ES-I3 (cell line): Measurements from ENCODE around the gene PHTF1.

ENCODE experiments used
- H3K36me3 ChIP-seq: 2 replicates; pipeline ENCODE4 v1.6.1; 2013; ENCODE audit warnings: mild to moderate bottlenecking, low read length, control low read depth, moderate library complexity; ENCODE audit not compliant: insufficient read depth
- H3K4me1 ChIP-seq: 2 replicates; pipeline ENCODE4 v1.6.1; 2013; ENCODE audit warnings: mild to moderate bottlenecking, control low read depth, low read length; ENCODE audit not compliant: insufficient read depth
- H3K9ac ChIP-seq: 2 replicates; pipeline ENCODE4 v1.6.1; 2013; ENCODE audit warnings: low read depth, mild to moderate bottlenecking, low read length, moderate library complexity
- H3K9me3 ChIP-seq: 2 replicates; pipeline ENCODE4 v1.6.1; 2013; ENCODE audit warnings: mild to moderate bottlenecking, low read length, moderate library complexity; ENCODE audit not compliant: control insufficient read depth, insufficient read depth

Gene PHTF1

GRCh38 chr1:113786069-113786468 lies 26.8 kb upstream of the PHTF1 start:
- Histone ChIP-seq H3K4me1 (peaks cover 10% of the 10 kb centered on the region), H3K36me3 (no peaks in the 10 kb centered on the region), H3K9me3 (no peaks in the 10 kb centered on the region), H3K9ac (no peak overlapping the region)

GRCh38 chr1:113784104-113784779 lies 25.0 kb upstream of the PHTF1 start:
- H3K4me1 ChIP-seq, result peaks cover 15% of the 10 kb centered on the region
- H3K9me3 ChIP-seq, result no peaks in the 10 kb centered on the region
- H3K36me3 ChIP-seq, result no peaks in the 10 kb centered on the region
- H3K9ac ChIP-seq, result no peak overlapping the region

GRCh38 chr1:113783254-113784103 lies 24.2 kb upstream of the PHTF1 start:
- Histone ChIP-seq H3K36me3 (no peaks in the 10 kb centered on the region), H3K9ac (no peak overlapping the region), H3K9me3 (no peaks in the 10 kb centered on the region), H3K4me1 (peaks cover 15% of the 10 kb centered on the region)

- peaks cover 15% of the 10 kb centered on the region for H3K4me1 ChIP-seq
- H3K36me3 ChIP-seq, result no peaks in the 10 kb centered on the region
- H3K9ac ChIP-seq, result no peak overlapping the region
- no peaks in the 10 kb centered on the region for H3K9me3 ChIP-seq
These were observed 23.1 kb upstream of the PHTF1 start for GRCh38 chr1:113782406-113782805.

GRCh38 chr1:113780374-113781146 lies 21.3 kb upstream of the PHTF1 start:
- H3K9ac ChIP-seq, result no peak overlapping the region
- H3K4me1 ChIP-seq, result peaks cover 10% of the 10 kb centered on the region
- no peaks in the 10 kb centered on the region for H3K9me3 ChIP-seq
- no peaks in the 10 kb centered on the region for H3K36me3 ChIP-seq

- Histone ChIP-seq H3K9ac (no peak overlapping the region), H3K9me3 (no peaks in the 10 kb centered on the region), H3K4me1 (peaks cover 10% of the 10 kb centered on the region), H3K36me3 (no peaks in the 10 kb centered on the region)
These were observed 20.3 kb upstream of the PHTF1 start for GRCh38 chr1:113779542-113779941.

- Histone ChIP-seq H3K36me3 (no peaks in the 10 kb centered on the region), H3K4me1 (peaks cover 10% of the 10 kb centered on the region), H3K9me3 (no peaks in the 10 kb centered on the region), H3K9ac (no peak overlapping the region)
These were observed 18.3 kb upstream of the PHTF1 start for GRCh38 chr1:113777561-113777960.

- 0 out of 2 replicates have a peak, but pooled peaks cover 2% of the 10 kb centered on the region for H3K36me3 ChIP-seq
- peaks cover 16% of the 10 kb centered on the region; the same call in 1 of the 2 replicates for H3K4me1 ChIP-seq
- H3K9me3 ChIP-seq, result no peaks in the 10 kb centered on the region
- no peak overlapping the region for H3K9ac ChIP-seq
These were observed 10.7 kb upstream of the PHTF1 start for GRCh38 chr1:113770031-113770430.

- Histone ChIP-seq H3K36me3 (0 out of 2 replicates have a peak, but pooled peaks cover 2% of the 10 kb centered on the region), H3K9me3 (no peaks in the 10 kb centered on the region), H3K9ac (no peak overlapping the region), H3K4me1 (peaks cover 16% of the 10 kb centered on the region; the same call in 1 of the 2 replicates)
These were observed 10.3 kb upstream of the PHTF1 start for GRCh38 chr1:113769601-113769970.

GRCh38 chr1:113768916-113769600 lies 9.8 kb upstream of the PHTF1 start:
- Histone ChIP-seq H3K9me3 (no peaks in the 10 kb centered on the region), H3K9ac (no peak overlapping the region), H3K36me3 (0 out of 2 replicates have a peak, but pooled peaks cover 2% of the 10 kb centered on the region), H3K4me1 (peaks cover 16% of the 10 kb centered on the region; the same call in 1 of the 2 replicates)

- no peaks in the 10 kb centered on the region for H3K9me3 ChIP-seq
- H3K36me3 ChIP-seq, result 0 out of 2 replicates have a peak, but pooled peaks cover 2% of the 10 kb centered on the region
- peaks cover 10% of the 10 kb centered on the region; the same call in 1 of the 2 replicates for H3K4me1 ChIP-seq
- H3K9ac ChIP-seq, result no peak overlapping the region
These were observed 6.3 kb upstream of the PHTF1 start for GRCh38 chr1:113765306-113766230.

GRCh38 chr1:113763661-113764060 lies 4.4 kb upstream of the PHTF1 start:
- Histone ChIP-seq H3K9ac (no peak overlapping the region), H3K36me3 (0 out of 2 replicates have a peak, but pooled peaks cover 2% of the 10 kb centered on the region), H3K9me3 (no peaks in the 10 kb centered on the region), H3K4me1 (peaks cover 3% of the 10 kb centered on the region; the same call in 1 of the 2 replicates)

- 0 out of 2 replicates have a peak, but pooled peaks cover 2% of the 10 kb centered on the region for H3K36me3 ChIP-seq
- H3K9me3 ChIP-seq, result no peaks in the 10 kb centered on the region
- no peak overlapping the region for H3K9ac ChIP-seq
- H3K4me1 ChIP-seq, result peaks cover 10% of the 10 kb centered on the region; the same call in 1 of the 2 replicates
These were observed 2.7 kb upstream of the PHTF1 start for GRCh38 chr1:113761937-113762336.
